GM06990 (cell line): Measurements from ENCODE around the gene GRIP2.

Source experiments
- DNase-seq: peaks from one replicate; pipeline ENCODE4 v3.0.0-alpha.2; 2011; ENCODE audit not compliant: insufficient read length; ENCODE audit errors: extremely low read depth
- H3K27me3 ChIP-seq: replicated peaks from 2 replicates; pipeline ENCODE4 v1.6.0; 2011; ENCODE audit warnings: low read length; ENCODE audit not compliant: control insufficient read depth, insufficient read depth
- H3K36me3 ChIP-seq: 2 replicates; pipeline ENCODE4 v1.5.1; 2011; ENCODE audit warnings: low read length; ENCODE audit not compliant: control insufficient read depth, insufficient read depth
- H3K4me3 ChIP-seq: replicated peaks from 2 replicates; pipeline ENCODE4 v1.5.1; 2011; ENCODE audit warnings: low read depth, mild to moderate bottlenecking, control low read depth, low read length
- TF ChIP-seq, protein P1 (sequence below): IDR thresholded peaks from 2 replicates; pipeline ENCODE4 v1.5.1; 2011; ENCODE audit warnings: low read length, control low read depth, mild to moderate bottlenecking, inconsistent platforms; ENCODE audit not compliant: insufficient read depth, poor library complexity, severe bottlenecking

GRIP2 gene

GRCh38 chr3:14570864-14571263, 30.7 kb upstream of the GRIP2 start:
- Histone ChIP-seq H3K4me3 (no peak overlapping the region), H3K36me3 (no peaks in the 10 kb centered on the region), H3K27me3 (peaks cover 2% of the 10 kb centered on the region)
- TF ChIP-seq, protein P1, sequence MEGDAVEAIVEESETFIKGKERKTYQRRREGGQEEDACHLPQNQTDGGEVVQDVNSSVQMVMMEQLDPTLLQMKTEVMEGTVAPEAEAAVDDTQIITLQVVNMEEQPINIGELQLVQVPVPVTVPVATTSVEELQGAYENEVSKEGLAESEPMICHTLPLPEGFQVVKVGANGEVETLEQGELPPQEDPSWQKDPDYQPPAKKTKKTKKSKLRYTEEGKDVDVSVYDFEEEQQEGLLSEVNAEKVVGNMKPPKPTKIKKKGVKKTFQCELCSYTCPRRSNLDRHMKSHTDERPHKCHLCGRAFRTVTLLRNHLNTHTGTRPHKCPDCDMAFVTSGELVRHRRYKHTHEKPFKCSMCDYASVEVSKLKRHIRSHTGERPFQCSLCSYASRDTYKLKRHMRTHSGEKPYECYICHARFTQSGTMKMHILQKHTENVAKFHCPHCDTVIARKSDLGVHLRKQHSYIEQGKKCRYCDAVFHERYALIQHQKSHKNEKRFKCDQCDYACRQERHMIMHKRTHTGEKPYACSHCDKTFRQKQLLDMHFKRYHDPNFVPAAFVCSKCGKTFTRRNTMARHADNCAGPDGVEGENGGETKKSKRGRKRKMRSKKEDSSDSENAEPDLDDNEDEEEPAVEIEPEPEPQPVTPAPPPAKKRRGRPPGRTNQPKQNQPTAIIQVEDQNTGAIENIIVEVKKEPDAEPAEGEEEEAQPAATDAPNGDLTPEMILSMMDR = no peak
- DNase-seq = no peak

DNA sequence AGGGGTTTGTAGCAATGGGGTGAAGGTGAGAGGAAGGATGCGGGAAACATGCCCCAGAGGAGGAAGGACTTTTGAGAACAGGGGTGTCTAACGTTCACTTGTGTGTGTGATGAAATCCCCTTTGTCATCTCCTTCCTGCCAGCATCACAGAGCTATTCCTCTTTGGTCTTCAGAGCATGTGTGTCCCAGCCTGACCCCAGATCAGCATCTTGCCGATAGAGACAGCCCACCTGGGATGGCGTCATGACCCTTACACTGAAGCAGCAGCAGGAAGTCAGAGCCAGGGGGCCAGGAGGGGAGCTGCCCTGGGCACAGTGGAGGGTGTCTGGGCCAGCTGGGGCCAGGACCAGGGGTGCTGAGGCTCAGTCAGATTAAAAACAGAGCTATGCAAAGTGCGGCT, 29.9 kb upstream of the GRIP2 start:
- no peak for DNase-seq
- Histone ChIP-seq H3K4me3 (no peak overlapping the region), H3K27me3 (peaks cover 2% of the 10 kb centered on the region), H3K36me3 (no peaks in the 10 kb centered on the region)
- TF ChIP-seq, protein P1 = no peak

DNA sequence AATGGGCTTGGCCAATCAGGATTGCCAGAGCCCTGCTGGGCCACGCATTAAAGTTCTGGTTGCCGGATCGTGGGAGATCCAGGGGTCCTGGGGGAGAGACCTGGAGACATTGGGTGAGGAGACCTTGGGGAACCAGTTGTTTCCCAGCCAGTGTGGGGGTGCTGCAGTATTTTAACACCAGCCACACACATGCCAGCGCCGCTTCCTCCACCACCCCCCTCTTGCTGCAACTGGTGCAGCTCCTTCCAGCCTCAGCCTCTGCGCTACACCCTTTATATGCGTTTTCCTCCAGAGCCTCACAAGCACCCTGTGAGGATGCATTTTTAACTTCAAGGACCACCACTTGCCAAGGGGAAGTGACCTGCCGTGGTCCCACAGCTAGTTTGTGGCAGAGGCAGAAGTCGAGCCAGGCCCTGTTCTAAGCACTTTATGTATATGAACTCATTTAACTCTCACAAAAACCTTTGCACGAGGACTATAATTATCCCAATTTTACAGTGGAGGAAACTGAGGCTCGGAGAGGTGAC, 29.4 kb upstream of the GRIP2 start:
- TF ChIP-seq, protein P1 = no peak
- DNase-seq = no peak
- H3K27me3 ChIP-seq = peaks cover 2% of the 10 kb centered on the region
- H3K4me3 ChIP-seq = no peak overlapping the region
- no peaks in the 10 kb centered on the region for H3K36me3 ChIP-seq

DNA sequence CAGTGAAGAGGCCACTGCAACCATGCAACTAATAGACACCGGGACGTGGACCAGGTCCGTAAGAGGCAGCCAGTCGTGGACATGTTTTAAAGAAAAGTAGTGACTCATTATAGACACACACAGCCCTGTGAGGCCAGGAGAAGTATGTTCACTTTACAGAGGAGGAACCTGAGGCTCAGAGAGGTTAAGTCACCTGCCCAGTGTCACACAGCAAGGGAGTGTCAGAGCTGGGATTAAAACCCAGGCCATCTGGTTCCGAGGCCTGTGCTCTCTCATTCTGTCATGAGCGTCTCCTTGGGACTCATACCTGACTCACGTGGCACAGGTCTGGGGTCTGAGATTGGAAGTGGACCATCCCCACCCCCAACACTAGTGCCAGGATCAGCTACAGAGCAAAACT, 28.1 kb upstream of the GRIP2 start:
- peaks cover 2% of the 10 kb centered on the region for H3K27me3 ChIP-seq
- TF ChIP-seq, protein P1 = no peak
- no peaks in the 10 kb centered on the region for H3K36me3 ChIP-seq
- no peak overlapping the region for H3K4me3 ChIP-seq
- DNase-seq = no peak

DNA sequence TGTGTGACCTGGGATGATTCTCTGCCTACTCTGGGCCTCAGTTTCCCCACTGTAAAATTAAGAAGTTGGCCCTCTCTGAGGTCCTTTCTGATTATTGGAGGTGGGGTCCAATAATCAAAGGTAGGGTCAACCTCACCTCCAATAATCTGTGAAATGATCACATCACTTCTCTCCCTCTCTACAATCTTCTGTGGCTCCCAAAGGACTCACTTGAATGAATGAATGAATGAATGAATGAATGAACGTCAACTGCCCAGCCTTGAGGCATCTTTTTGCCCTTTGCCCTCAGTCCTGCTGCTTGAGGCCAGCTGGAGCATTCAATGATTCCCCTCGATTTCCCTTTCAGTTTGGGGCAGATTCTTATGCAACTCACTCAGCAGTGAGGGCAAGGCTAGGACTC, 26.7 kb upstream of the GRIP2 start:
- Histone ChIP-seq H3K27me3 (peaks cover 2% of the 10 kb centered on the region), H3K36me3 (no peaks in the 10 kb centered on the region), H3K4me3 (no peak overlapping the region)
- TF ChIP-seq, protein P1 = no peak
- DNase-seq = no peak

DNA sequence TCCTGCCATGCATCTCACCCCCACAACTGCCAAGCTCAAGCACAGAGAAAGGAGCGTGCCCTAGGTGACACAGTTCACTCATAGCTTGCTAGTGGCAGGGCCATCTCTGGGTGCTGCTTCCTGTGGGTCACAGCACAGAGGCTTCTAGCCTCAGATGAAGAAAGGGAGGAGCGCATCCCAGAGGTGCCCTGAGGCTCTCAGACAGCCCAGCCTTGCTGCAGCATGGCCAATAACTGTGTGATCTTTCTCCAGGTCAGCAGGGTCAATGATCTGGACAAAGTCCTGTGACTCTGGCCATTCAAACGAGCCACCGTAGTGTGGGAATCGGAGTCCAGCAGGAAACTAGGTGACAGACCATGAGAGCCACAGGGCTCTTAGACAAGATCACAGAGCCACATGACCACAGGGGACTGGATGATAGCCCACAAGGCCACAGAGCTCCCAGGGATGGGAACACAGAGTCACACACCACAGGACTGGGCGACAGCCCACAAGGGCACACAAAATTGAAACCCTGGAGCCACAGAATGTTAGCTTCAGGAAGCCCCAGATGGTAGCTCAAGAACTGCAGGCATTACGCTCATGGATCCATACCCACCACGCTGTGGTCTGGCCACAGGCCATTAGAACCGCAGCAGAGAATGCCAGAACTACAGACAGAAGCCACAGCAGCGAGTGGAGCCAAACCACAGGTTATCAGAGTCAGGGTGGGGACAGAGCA, 25.9 kb upstream of the GRIP2 start:
- no peak for DNase-seq
- no peaks in the 10 kb centered on the region for H3K36me3 ChIP-seq
- TF ChIP-seq, protein P1 = no peak
- H3K4me3 ChIP-seq = no peak overlapping the region
- H3K27me3 ChIP-seq = peaks cover 3% of the 10 kb centered on the region
